ENCODE measurements around the gene MED13. TPM values are rescaled to one million over a fixed set of nuclear protein-coding genes. Genes with fewer than 3 reads are reported as not detected.
A peak's percentile ranks its signal among the peaks of the same experiment; 100 is the strongest.

The MED13 gene
- total RNA-seq, 4 donors from 2014 or later = 58.8 to 129 (median 75.9) TPM

DNA sequence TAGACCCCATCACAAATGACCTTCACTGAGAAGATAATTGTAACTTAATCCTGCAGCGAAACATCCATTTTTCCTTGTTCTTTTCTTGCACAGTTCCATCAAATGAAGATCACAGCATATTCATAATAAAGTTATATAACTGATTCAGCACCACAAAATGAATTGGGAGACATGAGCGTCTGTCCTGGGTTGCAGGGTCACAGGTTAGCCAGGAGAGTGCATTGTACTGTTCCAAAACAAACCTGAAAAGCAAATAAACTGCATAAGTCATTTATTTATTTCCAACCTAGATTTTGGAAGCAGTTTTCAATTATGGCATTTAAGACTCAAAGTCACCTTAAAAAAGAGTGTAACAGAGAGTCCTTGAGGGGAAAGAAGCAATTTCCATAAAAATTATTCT is 118.7 kb downstream of the MED13 start:
- Histone ChIP-seq H3K4me3 (no peak overlapping the region), H3K36me3 (peaks cover 78% of the 10 kb centered on the region), H3K27ac (no peak overlapping the region), H3K27me3 (no peaks in the 10 kb centered on the region), H3K4me1 (no peaks in the 10 kb centered on the region), H3K9me3 (no peaks in the 10 kb centered on the region)
- TF ChIP-seq POLR2AphosphoS5 (IDR thresholded peaks at IDR 0.05) = no peak
- no peak for TF ChIP-seq POLR2A (IDR thresholded peaks at IDR 0.05)
- TF ChIP-seq, protein P1, sequence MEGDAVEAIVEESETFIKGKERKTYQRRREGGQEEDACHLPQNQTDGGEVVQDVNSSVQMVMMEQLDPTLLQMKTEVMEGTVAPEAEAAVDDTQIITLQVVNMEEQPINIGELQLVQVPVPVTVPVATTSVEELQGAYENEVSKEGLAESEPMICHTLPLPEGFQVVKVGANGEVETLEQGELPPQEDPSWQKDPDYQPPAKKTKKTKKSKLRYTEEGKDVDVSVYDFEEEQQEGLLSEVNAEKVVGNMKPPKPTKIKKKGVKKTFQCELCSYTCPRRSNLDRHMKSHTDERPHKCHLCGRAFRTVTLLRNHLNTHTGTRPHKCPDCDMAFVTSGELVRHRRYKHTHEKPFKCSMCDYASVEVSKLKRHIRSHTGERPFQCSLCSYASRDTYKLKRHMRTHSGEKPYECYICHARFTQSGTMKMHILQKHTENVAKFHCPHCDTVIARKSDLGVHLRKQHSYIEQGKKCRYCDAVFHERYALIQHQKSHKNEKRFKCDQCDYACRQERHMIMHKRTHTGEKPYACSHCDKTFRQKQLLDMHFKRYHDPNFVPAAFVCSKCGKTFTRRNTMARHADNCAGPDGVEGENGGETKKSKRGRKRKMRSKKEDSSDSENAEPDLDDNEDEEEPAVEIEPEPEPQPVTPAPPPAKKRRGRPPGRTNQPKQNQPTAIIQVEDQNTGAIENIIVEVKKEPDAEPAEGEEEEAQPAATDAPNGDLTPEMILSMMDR (IDR thresholded peaks at IDR 0.05) = no peak
- no peak for TF ChIP-seq EP300 (IDR thresholded peaks at IDR 0.05)
- no peak for DNase-seq (ENCODE audit: low spot score in 2 of 2)
- WGBS = 86% methylated on average over 2 of the region's 2 CpGs

DNA sequence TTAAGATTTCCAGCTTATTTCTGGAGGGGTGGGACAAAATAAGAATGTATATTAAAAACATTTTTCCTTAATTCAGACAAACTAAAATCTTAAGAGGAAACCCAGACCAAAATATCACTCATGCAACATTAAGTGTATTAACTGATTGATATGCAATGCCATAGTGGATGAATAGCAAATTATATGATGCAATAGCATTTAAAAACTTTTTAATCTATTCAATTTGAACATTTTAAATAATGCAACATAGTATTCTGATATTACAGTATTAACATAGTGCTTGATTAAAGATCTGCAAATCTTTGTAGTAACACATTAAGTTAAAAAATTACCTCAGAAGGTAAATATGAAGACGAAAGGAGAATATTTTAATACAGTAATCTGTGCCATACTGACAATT is 122.0 kb downstream of the MED13 start:
- H3K4me1 ChIP-seq = no peaks in the 10 kb centered on the region
- H3K4me3 ChIP-seq = no peak overlapping the region
- H3K27ac ChIP-seq = no peak overlapping the region
- no peaks in the 10 kb centered on the region for H3K27me3 ChIP-seq
- no peak for TF ChIP-seq POLR2AphosphoS5 (IDR thresholded peaks at IDR 0.05)
- TF ChIP-seq EP300 (IDR thresholded peaks at IDR 0.05) = no peak
- TF ChIP-seq, protein P1 (IDR thresholded peaks at IDR 0.05) = no peak
- TF ChIP-seq POLR2A (IDR thresholded peaks at IDR 0.05) = no peak
- WGBS = 100% methylated on average over 1 of the region's 1 CpG
- no peak for DNase-seq (ENCODE audit: low spot score in 2 of 2)
- H3K36me3 ChIP-seq = peaks cover 46% of the 10 kb centered on the region
- no peaks in the 10 kb centered on the region for H3K9me3 ChIP-seq

DNA sequence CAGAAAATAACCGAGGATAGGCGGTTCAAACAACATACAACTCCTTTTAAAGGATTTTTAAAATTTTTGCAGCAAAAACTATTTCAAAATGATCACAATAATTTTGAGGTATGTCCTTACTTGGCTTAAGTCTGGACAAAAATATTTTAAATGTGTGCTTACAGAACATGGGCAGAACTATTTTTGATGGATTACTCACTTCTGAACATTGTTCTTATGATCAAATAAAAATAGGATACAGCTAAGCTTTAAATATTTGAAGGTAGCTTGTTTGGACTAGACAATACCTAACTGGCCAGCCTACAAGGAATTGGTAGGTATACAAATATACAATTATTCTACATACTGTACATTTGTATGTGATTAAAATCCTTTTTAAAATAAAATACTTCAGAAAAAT is 123.0 kb downstream of the MED13 start:
- Histone ChIP-seq H3K27ac (no peak overlapping the region), H3K4me1 (no peaks in the 10 kb centered on the region), H3K27me3 (no peaks in the 10 kb centered on the region), H3K9me3 (no peaks in the 10 kb centered on the region), H3K4me3 (no peak overlapping the region), H3K36me3 (peaks cover 35% of the 10 kb centered on the region)
- no peak for DNase-seq (ENCODE audit: low spot score in 2 of 2)
- WGBS = 95% methylated on average over 2 of the region's 2 CpGs
- TF ChIP-seq EP300 (IDR thresholded peaks at IDR 0.05) (no peak), POLR2AphosphoS5 (IDR thresholded peaks at IDR 0.05) (no peak), POLR2A (IDR thresholded peaks at IDR 0.05) (no peak)
- TF ChIP-seq, protein P1 (IDR thresholded peaks at IDR 0.05) = no peak

DNA sequence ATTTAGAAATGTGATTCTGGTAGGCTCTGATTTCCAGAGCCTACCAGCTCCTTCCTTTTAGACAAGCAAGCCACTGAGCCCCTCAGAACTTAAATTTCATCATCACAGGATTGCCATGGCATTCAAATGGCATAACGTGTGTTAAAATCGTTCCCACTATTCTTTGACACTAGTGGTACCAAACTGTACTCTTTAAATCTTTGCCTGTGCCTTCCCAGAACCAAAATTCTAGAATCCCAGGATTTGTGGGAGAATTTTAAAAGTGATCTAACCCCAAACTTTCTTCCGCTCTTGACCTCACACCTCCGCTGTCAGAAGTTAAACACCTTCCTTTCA is 137.0 kb downstream of the MED13 start:
- TF ChIP-seq POLR2A (IDR thresholded peaks at IDR 0.05) = no peak
- no peak for TF ChIP-seq EP300 (IDR thresholded peaks at IDR 0.05)
- TF ChIP-seq, protein P1 (IDR thresholded peaks at IDR 0.05) = no peak
- no peak for TF ChIP-seq POLR2AphosphoS5 (IDR thresholded peaks at IDR 0.05)
- H3K27me3 ChIP-seq = no peaks in the 10 kb centered on the region
- H3K27ac ChIP-seq = no peak overlapping the region
- DNase-seq (ENCODE audit: low spot score in 2 of 2) = no peak
- no peaks in the 10 kb centered on the region for H3K9me3 ChIP-seq
- WGBS = 49% methylated on average over 4 of the region's 4 CpGs
- H3K4me3 ChIP-seq = peak overlapping the region; percentile 60
- peaks cover 16% of the 10 kb centered on the region for H3K4me1 ChIP-seq
- peaks cover 8% of the 10 kb centered on the region for H3K36me3 ChIP-seq

DNA sequence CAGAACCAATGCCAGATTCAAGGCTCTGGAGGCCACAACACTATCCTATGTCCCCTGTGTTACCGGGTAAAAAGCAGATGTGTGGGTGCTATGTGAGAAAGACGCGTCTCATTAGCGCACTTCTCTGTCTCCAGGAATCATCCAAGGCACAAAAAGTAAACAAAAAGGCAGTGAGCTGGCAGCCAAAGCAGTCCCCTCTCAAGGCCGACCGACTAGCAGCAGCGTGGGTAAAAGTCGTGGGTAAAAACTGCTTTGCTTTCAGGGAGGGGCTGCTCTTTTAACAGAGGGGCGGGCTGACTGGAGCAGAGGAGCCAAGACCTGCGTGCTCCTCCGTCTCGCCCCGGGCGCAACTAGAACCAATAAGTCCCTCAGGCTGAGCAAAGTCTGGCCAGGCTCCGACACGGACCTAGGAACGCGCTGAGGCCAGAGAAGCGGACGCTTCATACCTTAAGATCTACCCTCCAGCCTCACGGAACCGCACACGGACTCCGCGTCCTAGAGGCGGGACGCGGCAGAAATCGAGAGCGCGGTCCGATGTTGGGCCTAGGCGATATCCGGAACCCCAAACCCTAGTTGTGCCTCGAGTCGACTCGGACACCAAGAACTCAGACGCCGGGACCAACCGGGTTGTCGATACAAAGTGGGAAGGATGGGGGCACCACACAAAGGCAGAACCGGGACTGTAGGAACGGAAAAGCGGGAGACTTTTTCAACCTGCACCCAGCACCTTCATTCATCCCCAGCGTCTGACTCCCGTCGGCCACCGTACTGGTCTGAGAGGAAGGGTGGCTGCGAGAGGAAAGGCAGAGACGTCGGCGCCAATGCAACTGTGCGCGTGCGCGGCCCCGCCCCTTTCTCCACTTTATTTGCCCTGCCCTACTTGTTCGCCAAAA is 137.6 kb downstream of the MED13 start, which contains the start of gene INTS2:
TSS of gene INTS2 (minus strand) at position 775 of the 893 bp plus-strand sequence. CDS start 1,338 bp downstream, outside the sequence.
- Histone ChIP-seq H3K4me1 (peaks cover 16% of the 10 kb centered on the region), H3K36me3 (peaks cover 8% of the 10 kb centered on the region), H3K27ac (peak within 1 kb of the TSS; percentile 84), H3K27me3 (no peaks in the 10 kb centered on the region), H3K4me3 (peak within 1 kb of the TSS; percentile 60), H3K9me3 (no peaks in the 10 kb centered on the region)
- DNase-seq (ENCODE audit: low spot score in 2 of 2) = peak; percentile 96 to 98
- TF ChIP-seq POLR2A (IDR thresholded peaks at IDR 0.05) (peak in 1 of 2 donors; percentile 49), POLR2AphosphoS5 (IDR thresholded peaks at IDR 0.05) (peak in 2 of 3 donors; percentile 51 to 96)
- TF ChIP-seq, protein P1 (IDR thresholded peaks at IDR 0.05) = no peak
- WGBS = under 1% methylated on average over 37 of the region's 58 CpGs
